Neutrophil (primary cell): ENCODE data around the gene PAX5.

Source experiments
- H3K27ac ChIP-seq: fragments of 200-600 bp; sonication (generic); 2 replicates; pipeline ENCODE4 v1.5.1; 2016; ENCODE audit warnings: mild to moderate bottlenecking, moderate library complexity
- H3K27me3 ChIP-seq: fragments of 200-600 bp; sonication (generic); 2 replicates; pipeline ENCODE4 v1.6.0; 2016; ENCODE audit warnings: mild to moderate bottlenecking
- H3K36me3 ChIP-seq: fragments of 200-600 bp; sonication (generic); 2 replicates; pipeline ENCODE4 v1.5.1; 2017
- H3K4me1 ChIP-seq, 2 experiments: fragments of 200-600 bp in 1 of 2; sonication (generic) in 1 of 2; 1 replicate in 1 of 2; 2 replicates in 1 of 2; pipeline versions ENCODE4 v1.5.1 to v1.6.1; 2013 to 2016; ENCODE audit warnings: low read depth in 1 of 2, low read length in 1 of 2, mild to moderate bottlenecking in 1 of 2, moderate library complexity in 1 of 2; ENCODE audit not compliant: control insufficient read depth in 1 of 2, insufficient read depth in 1 of 2
- H3K4me3 ChIP-seq, 2 experiments: fragments of 200-600 bp in 1 of 2; sonication (generic) in 1 of 2; 1 replicate in 1 of 2; 2 replicates in 1 of 2; pipeline ENCODE4 v1.5.1; 2013 to 2016; ENCODE audit warnings: low read depth in 1 of 2, low read length in 1 of 2, mild to moderate bottlenecking in 1 of 2, moderate library complexity in 1 of 2
- H3K9me3 ChIP-seq: fragments of 200-600 bp; sonication (generic); 2 replicates; pipeline ENCODE4 v1.5.1; 2016
- TF ChIP-seq, protein P1 (sequence below): fragments of 200-600 bp; sonication (generic); IDR thresholded peaks from 2 replicates; pipeline ENCODE4 v1.5.1; 2016; ENCODE audit warnings: antibody characterized with exemption

PAX5 gene

DNA sequence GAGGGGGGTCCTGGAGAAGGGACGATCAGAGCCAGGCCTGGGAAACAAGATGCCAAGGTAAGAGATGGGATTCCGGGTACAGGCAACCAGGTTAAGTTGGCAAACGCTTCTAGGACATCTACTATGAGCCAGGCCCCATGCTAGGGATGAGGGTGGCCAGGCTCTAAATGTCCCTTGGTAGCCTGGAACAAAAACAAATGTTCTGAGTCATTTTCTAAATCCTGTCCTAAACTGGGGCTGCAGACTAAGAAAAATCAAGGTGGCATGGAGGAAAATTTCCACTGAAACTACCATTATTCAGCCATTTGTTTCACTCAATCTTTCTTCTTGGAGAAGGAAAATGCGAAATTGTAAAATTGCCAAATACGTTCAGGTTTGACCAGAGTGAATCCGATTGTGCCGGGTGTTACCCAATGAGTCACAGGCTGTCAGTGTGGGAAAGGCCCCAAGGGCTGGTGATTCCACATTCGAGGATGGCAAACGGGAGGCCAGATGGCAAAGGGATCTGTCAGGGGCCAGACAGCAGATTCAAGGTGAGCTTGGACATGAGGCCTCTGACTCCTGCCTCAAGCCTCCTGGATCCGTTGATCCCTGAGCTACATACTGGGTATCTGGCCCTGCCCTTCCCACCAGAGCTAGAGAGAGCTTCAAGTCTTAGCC, 57.6 kb downstream of the PAX5 start:
- Histone ChIP-seq H3K4me1 (no peaks in the 10 kb centered on the region), H3K9me3 (no peaks in the 10 kb centered on the region), H3K36me3 (no peaks in the 10 kb centered on the region), H3K27me3 (peaks cover 53% of the 10 kb centered on the region), H3K27ac (no peak overlapping the region), H3K4me3 (no peak overlapping the region)
- TF ChIP-seq, protein P1, sequence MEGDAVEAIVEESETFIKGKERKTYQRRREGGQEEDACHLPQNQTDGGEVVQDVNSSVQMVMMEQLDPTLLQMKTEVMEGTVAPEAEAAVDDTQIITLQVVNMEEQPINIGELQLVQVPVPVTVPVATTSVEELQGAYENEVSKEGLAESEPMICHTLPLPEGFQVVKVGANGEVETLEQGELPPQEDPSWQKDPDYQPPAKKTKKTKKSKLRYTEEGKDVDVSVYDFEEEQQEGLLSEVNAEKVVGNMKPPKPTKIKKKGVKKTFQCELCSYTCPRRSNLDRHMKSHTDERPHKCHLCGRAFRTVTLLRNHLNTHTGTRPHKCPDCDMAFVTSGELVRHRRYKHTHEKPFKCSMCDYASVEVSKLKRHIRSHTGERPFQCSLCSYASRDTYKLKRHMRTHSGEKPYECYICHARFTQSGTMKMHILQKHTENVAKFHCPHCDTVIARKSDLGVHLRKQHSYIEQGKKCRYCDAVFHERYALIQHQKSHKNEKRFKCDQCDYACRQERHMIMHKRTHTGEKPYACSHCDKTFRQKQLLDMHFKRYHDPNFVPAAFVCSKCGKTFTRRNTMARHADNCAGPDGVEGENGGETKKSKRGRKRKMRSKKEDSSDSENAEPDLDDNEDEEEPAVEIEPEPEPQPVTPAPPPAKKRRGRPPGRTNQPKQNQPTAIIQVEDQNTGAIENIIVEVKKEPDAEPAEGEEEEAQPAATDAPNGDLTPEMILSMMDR = no peak

DNA sequence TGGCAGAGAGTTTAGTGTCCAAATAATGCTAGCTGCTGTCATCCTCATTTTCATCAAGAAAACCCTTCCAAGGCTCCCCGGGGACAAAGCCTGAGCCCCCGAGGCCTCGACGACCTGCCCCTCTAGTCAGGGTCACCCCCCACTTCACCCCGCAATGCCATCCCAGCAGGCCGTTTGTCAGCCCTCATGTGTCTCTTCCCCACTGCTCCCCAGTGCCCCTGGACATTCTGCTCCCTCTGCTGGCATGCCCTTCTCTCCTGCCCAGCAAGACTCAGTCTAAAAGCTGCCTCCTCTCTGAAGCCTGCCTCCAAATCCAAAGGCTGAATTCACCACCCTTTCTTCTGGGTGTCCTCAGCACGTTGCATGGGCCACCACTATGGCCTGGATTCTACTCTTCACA, 59.3 kb downstream of the PAX5 start:
- Histone ChIP-seq H3K9me3 (no peaks in the 10 kb centered on the region), H3K27me3 (peaks cover 37% of the 10 kb centered on the region), H3K36me3 (no peaks in the 10 kb centered on the region), H3K4me3 (no peak overlapping the region), H3K27ac (no peak overlapping the region), H3K4me1 (no peaks in the 10 kb centered on the region)
- TF ChIP-seq, protein P1 = no peak

DNA sequence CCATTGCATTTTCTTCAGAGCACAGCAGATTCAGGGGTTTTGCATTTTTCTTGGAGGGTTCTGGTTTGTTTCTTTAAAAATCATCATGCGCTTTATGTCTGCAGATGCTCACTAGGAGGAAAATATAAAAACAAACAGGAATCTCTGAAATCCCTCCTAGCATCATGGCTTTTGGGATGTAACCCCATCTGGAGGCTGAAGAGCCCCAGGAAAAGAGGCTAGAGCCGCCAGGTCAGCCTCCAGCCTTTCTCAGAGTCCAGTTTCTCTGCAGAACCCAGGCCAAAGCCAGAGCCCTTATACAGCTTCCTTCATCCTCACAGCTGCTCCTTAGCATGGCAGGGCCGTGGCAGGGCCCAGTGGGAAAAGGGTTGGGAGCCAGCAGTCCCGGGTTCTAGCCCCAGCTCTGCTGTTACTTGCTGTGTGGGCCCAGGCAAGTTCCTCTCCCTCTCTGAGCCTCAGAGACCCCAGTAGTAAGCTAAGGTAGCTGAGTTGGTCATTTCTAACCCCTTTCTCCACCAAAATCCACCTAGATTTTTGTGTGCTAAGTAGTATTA, 62.1 kb downstream of the PAX5 start:
- H3K27ac ChIP-seq = no peak overlapping the region
- no peaks in the 10 kb centered on the region for H3K4me1 ChIP-seq
- no peak overlapping the region for H3K4me3 ChIP-seq
- H3K9me3 ChIP-seq = no peaks in the 10 kb centered on the region
- TF ChIP-seq, protein P1 = no peak
- H3K27me3 ChIP-seq = peaks cover 14% of the 10 kb centered on the region
- H3K36me3 ChIP-seq = no peaks in the 10 kb centered on the region

GRCh38 chr9:36970007-36970888, 63.8 kb downstream of the PAX5 start:
- Histone ChIP-seq H3K36me3 (no peaks in the 10 kb centered on the region), H3K4me3 (no peak overlapping the region), H3K9me3 (no peaks in the 10 kb centered on the region), H3K4me1 (no peaks in the 10 kb centered on the region), H3K27ac (no peak overlapping the region), H3K27me3 (no peaks in the 10 kb centered on the region)
- TF ChIP-seq, protein P1 = no peak

DNA sequence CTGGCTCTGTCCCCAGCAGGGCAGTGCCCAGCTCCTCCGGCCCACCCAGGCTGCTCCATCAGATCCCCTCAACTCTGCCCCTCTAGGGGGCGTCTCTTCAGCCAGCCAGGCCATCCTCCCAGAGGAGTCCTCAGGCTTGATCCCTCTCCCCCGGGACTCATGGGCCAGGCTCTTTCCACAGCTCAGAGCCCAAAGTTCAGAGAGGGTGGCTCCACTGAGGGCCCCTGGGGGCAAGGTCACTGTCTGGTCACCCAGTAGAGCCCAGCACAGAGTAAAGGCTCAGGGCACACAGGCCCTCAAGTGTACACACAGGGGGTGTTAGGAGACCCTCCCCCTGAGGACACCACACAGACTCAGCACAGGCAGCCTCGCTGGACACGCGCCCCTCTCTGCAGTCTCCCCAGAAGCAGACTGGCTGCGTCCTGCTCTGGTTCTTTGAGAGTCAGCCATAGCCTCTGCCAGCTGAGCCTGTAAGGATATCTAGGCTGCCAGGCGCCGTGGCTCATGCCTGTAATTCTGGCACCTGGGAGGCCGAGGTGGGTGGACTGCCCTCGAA, 64.8 kb downstream of the PAX5 start:
- Histone ChIP-seq H3K4me3 (no peak overlapping the region), H3K27me3 (no peaks in the 10 kb centered on the region), H3K9me3 (no peaks in the 10 kb centered on the region), H3K27ac (no peak overlapping the region), H3K4me1 (no peaks in the 10 kb centered on the region), H3K36me3 (no peaks in the 10 kb centered on the region)
- TF ChIP-seq, protein P1 = no peak
